Activated CD8-positive, alpha-beta memory T cell treated with anti-CD3 and anti-CD28 coated beads, Interleukin-2, amount 50 U/mL, for 1 hour (primary cell): ENCODE data around the gene MAMDC2.

Experiments used
- DNase-seq: peaks from one replicate; pipeline ENCODE4 v3.0.0-alpha.2; 2020; ENCODE audit errors: extremely low read depth

MAMDC2 gene

DNA sequence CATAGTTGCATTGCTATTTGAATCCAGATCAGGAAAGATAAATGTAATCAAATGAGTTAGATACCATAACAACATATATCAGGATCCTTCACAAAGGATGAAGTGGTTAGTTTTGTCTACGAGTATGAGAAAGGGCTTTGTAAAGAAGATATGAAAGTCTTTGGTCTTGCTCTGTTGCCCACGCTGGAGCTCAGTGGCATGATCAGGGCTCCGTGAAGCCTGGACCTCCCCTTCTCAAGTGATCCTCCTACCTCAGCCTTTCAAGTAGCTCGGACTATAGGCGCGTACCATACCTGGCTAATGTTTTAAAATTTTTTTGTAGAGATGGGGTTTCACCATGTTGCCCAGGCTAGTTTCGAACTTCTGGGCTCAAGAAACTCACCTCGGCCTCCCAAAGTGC is 217.0 kb downstream of the MAMDC2 start:
- no peak for DNase-seq

DNA sequence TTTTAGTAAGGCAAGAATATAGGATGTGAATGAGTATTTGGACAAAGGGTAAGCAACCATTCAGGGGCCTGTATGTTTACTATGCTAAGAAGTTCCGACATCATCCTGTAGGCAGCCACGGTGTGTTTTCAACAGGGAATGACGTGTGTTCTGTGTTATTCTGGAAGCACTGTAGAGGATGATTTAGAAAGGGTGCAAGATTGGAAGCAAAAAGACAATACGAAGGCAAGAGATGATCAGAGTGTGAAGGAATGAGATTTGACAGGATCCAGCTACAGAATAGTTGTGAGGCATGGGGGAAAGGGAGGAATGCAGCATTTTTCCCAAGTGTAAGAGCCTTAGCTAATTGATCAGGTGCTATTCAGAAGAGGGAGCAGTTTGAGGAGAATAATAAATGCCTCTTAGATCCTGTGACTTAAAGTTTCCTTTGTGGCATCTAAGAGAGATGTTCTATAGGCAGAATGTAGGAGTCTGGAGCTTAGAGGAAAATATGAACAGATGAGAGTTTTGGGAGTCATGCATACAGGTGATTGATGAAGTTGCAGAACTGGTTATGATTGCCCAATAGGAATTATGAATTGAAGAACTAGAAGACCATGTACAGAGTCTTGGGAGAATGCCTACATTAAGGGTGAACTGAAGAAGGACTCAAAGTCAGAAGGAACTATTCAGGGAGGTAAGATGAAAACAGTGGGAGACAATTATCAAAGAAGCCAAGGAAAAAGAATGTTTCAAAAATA is 217.7 kb downstream of the MAMDC2 start:
- no peak for DNase-seq

DNA sequence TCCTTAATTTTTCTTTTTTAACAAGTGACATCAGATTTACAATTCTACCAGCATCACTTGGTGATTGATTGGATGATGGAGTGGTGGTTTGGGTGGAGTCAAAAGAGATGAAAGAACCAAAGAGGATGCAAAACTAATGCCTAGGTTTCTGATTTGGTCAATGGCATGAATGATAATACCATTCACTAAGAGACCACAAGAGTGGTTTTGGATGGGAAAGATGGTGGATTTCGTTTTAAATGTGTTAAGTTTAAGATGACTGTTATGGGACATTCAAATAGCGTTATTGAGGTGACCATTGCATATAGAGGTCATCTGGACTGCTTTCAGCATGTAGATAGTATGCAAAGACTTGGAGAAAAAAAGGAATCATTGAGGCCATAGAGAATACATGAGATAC is 218.7 kb downstream of the MAMDC2 start:
- no peak for DNase-seq

DNA sequence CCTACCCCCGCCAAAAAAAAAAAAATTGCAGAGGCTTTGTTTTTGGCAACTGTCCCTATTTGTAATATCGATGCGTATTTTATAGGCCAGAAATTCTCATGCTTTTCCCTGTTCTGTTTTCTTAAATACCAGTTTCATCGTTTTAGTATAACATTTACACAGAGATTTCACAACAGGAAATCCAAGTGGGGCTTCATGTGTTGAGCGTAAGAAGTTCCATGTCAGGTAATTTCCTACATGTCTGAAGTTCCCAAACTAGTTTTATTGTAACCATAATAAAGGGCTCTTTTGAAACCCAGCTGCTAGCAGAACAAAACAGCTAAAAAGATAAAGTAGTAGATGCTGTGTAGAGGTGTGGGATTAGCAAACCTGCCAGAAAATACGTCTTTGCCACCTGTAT is 219.3 kb downstream of the MAMDC2 start:
- DNase-seq: no peak

DNA sequence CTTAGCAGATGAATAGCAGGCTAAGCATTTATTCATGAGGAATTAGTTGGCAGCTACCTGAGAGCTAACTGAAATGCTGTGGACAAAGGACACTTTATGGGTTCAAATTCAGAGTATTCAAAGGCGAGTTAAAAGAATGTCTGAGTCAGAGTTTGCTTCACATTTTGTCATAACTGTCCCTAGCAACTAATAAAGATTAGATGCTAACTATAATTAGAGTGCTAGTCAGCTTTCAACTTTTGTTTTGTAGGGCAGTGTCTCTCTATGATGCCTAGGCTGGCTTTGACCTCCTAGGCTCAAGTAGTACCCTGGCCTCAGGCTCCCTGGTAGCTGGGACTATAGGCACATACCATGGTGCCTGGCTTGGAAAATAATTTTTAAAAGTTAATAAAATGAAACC is 219.8 kb downstream of the MAMDC2 start:
- DNase-seq: no peak
